ENCODE measurements around the gene TMEM131. TPM values are rescaled to one million over a fixed set of nuclear protein-coding genes. Genes with fewer than 3 reads are reported as not detected.

The TMEM131 gene
- polyA plus RNA-seq, 3 donors = 7.0 to 23.6 (median 8.2) TPM

DNA sequence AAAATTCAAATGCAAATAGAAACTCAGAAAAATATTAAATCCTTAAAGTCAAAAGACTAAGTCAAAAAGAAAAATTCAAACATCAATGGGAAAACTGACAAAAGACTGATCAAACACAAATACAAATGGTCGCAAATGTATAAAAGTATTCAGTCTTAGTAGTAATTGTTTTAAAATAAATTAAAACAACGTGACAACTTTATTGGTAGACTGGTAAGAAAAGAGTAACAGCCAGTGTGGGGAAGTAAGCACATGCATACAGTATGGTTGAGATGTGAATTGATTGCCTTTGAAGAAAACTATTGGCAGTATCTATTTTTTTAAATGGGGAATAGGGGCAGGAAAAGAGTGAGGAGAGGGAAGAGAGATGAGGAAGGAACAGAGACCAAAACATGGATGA, 9.8 kb downstream of the TMEM131 start:
- H3K27ac ChIP-seq (ENCODE audit: low read depth in 1 of 2, low read length in 2 of 2) = no peak overlapping the region
- Mint-ChIP-seq H3K27ac (no peak overlapping the region), H3K36me3 (peaks cover 15 to 17% of the 10 kb centered on the region in 2 donors), H3K4me1 (peaks cover 37% of the 10 kb centered on the region), H3K4me3 (no peak overlapping the region), H3K27me3 (ENCODE audit: low read depth in 3 of 3) (no peaks in the 10 kb centered on the region), H3K9me3 (peaks cover 0 to 15% (median 6%) of the 10 kb centered on the region in 7 donors)
- no peak overlapping the region for H3K4me2 ChIP-seq (replicated peaks; ENCODE audit: extremely low read depth, low read length, poor library complexity, severe bottlenecking)
- H4K20me1 ChIP-seq (ENCODE audit: insufficient read depth, low read length) = peaks cover 99% of the 10 kb centered on the region
- H3K79me2 ChIP-seq (ENCODE audit: insufficient read depth, low read length) = peaks cover 100% of the 10 kb centered on the region
- H3K4me3 ChIP-seq (replicated peaks in 1 of 3; ENCODE audit: low read depth in 2 of 3, low read length in 3 of 3) = no peak overlapping the region
- no peaks in the 10 kb centered on the region for H3K27me3 ChIP-seq (ENCODE audit: control insufficient read depth in 2 of 2, insufficient read depth in 2 of 2, low read length in 2 of 2)
- no peak overlapping the region for H3K9ac ChIP-seq (ENCODE audit: insufficient read depth, low read length, poor library complexity, severe bottlenecking)
- H3K4me1 ChIP-seq (ENCODE audit: control insufficient read depth in 1 of 2, insufficient read depth in 2 of 2, low read length in 2 of 2) = peaks cover 14 to 37% of the 10 kb centered on the region in 2 donors
- WGBS (ENCODE audit: insufficient coverage) = 100% methylated on average over 1 of the region's 2 CpGs
- peaks cover 0 to 14% of the 10 kb centered on the region in 2 donors for H3K36me3 ChIP-seq (replicated peaks in 1 of 2; ENCODE audit: control insufficient read depth in 1 of 2, insufficient read depth in 2 of 2, low read length in 2 of 2)
- no peak overlapping the region for H2AFZ ChIP-seq (ENCODE audit: insufficient read depth, low read depth, low read length, poor library complexity, severe bottlenecking)
- intact Hi-C loops (cut with micrococcal nuclease) = no loop called here
- no peak for DNase-seq
- H3K9me3 ChIP-seq (replicated peaks in 1 of 2; ENCODE audit: control insufficient read depth in 1 of 2, insufficient read depth in 1 of 2, low read length in 2 of 2) = no peaks in the 10 kb centered on the region
- TF ChIP-seq, protein P1, sequence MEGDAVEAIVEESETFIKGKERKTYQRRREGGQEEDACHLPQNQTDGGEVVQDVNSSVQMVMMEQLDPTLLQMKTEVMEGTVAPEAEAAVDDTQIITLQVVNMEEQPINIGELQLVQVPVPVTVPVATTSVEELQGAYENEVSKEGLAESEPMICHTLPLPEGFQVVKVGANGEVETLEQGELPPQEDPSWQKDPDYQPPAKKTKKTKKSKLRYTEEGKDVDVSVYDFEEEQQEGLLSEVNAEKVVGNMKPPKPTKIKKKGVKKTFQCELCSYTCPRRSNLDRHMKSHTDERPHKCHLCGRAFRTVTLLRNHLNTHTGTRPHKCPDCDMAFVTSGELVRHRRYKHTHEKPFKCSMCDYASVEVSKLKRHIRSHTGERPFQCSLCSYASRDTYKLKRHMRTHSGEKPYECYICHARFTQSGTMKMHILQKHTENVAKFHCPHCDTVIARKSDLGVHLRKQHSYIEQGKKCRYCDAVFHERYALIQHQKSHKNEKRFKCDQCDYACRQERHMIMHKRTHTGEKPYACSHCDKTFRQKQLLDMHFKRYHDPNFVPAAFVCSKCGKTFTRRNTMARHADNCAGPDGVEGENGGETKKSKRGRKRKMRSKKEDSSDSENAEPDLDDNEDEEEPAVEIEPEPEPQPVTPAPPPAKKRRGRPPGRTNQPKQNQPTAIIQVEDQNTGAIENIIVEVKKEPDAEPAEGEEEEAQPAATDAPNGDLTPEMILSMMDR (IDR thresholded peaks at IDR 0.05) = no peak

- TF ChIP-seq, protein P1 (IDR thresholded peaks at IDR 0.05) = no peak
- H3K4me1 ChIP-seq (ENCODE audit: control insufficient read depth in 1 of 2, insufficient read depth in 2 of 2, low read length in 2 of 2) = peaks cover 19 to 36% of the 10 kb centered on the region in 2 donors
- H2AFZ ChIP-seq (ENCODE audit: insufficient read depth, low read depth, low read length, poor library complexity, severe bottlenecking) = no peak overlapping the region
- Mint-ChIP-seq H3K36me3 (peaks cover 15 to 17% of the 10 kb centered on the region in 2 donors), H3K9me3 (peaks cover 2 to 15% (median 6%) of the 10 kb centered on the region in 7 donors), H3K27ac (no peak overlapping the region), H3K4me1 (peaks cover 37% of the 10 kb centered on the region), H3K4me3 (no peak overlapping the region), H3K27me3 (ENCODE audit: low read depth in 3 of 3) (no peaks in the 10 kb centered on the region)
- peaks cover 0 to 14% of the 10 kb centered on the region in 2 donors for H3K36me3 ChIP-seq (replicated peaks in 1 of 2; ENCODE audit: control insufficient read depth in 1 of 2, insufficient read depth in 2 of 2, low read length in 2 of 2)
- H3K4me3 ChIP-seq (replicated peaks in 1 of 3; ENCODE audit: low read depth in 2 of 3, low read length in 3 of 3) = no peak overlapping the region
- intact Hi-C loops (cut with micrococcal nuclease) = no loop called here
- no peak for DNase-seq
- H3K27ac ChIP-seq (ENCODE audit: low read depth in 1 of 2, low read length in 2 of 2) = no peak overlapping the region
- H3K27me3 ChIP-seq (ENCODE audit: control insufficient read depth in 2 of 2, insufficient read depth in 2 of 2, low read length in 2 of 2) = no peaks in the 10 kb centered on the region
- no peak overlapping the region for H3K9ac ChIP-seq (ENCODE audit: insufficient read depth, low read length, poor library complexity, severe bottlenecking)
- no CpG with 5 or more reads among the region's 3 CpGs for WGBS (ENCODE audit: insufficient coverage)
- H3K4me2 ChIP-seq (replicated peaks; ENCODE audit: extremely low read depth, low read length, poor library complexity, severe bottlenecking) = no peak overlapping the region
- H3K9me3 ChIP-seq (replicated peaks in 1 of 2; ENCODE audit: control insufficient read depth in 1 of 2, insufficient read depth in 1 of 2, low read length in 2 of 2) = no peaks in the 10 kb centered on the region
- H3K79me2 ChIP-seq (ENCODE audit: insufficient read depth, low read length) = peaks cover 92% of the 10 kb centered on the region
- H4K20me1 ChIP-seq (ENCODE audit: insufficient read depth, low read length) = peaks cover 99% of the 10 kb centered on the region
Observed at GRCh38 chr2:97983698-97984097, 12.1 kb downstream of the TMEM131 start.
